ENCODE results near the gene VEZF1. TPM values are rescaled to one million over a fixed set of nuclear protein-coding genes. Genes with fewer than 3 reads are reported as not detected.

The VEZF1 gene
- total RNA-seq, 1 donor from 2014 or later: 50.9 TPM

- H4K20me1 ChIP-seq (ENCODE audit: insufficient read depth, low read length): peaks cover 72% of the 10 kb centered on the region
- no peak overlapping the region for H3K27ac Mint-ChIP-seq (ENCODE audit: unreplicated experiment)
- H3K4me2 ChIP-seq (ENCODE audit: low read length): peak overlapping the region; percentile 93
- H3K27me3 ChIP-seq (ENCODE audit: insufficient read depth, low read length): no peaks in the 10 kb centered on the region
- H3K27me3 Mint-ChIP-seq (ENCODE audit: low read depth, unreplicated experiment): no peaks in the 10 kb centered on the region
- no peaks in the 10 kb centered on the region for H3K9me3 ChIP-seq (ENCODE audit: insufficient read depth, low read depth, low read length)
- peak overlapping the region; percentile 100 for H3K9ac ChIP-seq (ENCODE audit: low read length)
- H3K36me3 Mint-ChIP-seq (ENCODE audit: low read depth, unreplicated experiment): peaks cover 20% of the 10 kb centered on the region
- H2AFZ ChIP-seq (ENCODE audit: low read depth, low read length): no peak overlapping the region
- no peak for TF ChIP-seq CTCF (IDR thresholded peaks at IDR 0.05; ENCODE audit: insufficient read depth, low read depth, low read length)
- TF ChIP-seq EZH2 (IDR thresholded peaks at IDR 0.05; ENCODE audit: insufficient read depth, low read length): no peak
- peak overlapping the region; percentile 73 for H3K4me3 Mint-ChIP-seq (ENCODE audit: unreplicated experiment)
- no peak overlapping the region for H3K27ac ChIP-seq (ENCODE audit: low read depth, low read length)
- peaks cover 69% of the 10 kb centered on the region for H3K79me2 ChIP-seq (ENCODE audit: insufficient read depth, low read length)
- peaks cover 27% of the 10 kb centered on the region for H3K4me1 ChIP-seq (ENCODE audit: insufficient read depth, low read length)
- no peak for FAIRE-seq
- peaks cover 44% of the 10 kb centered on the region for H3K36me3 ChIP-seq (ENCODE audit: insufficient read depth, low read length)
- H3K4me3 ChIP-seq (ENCODE audit: insufficient read depth, low read depth, low read length): peak overlapping the region; percentile 100
- no peak for DNase-seq (ENCODE audit: low read depth)
- H3K4me1 Mint-ChIP-seq (ENCODE audit: low read depth, unreplicated experiment): peaks cover 33% of the 10 kb centered on the region
- no peaks in the 10 kb centered on the region for H3K9me3 Mint-ChIP-seq (ENCODE audit: unreplicated experiment)
These were observed 16.0 kb upstream of the VEZF1 start for GRCh38 chr17:58004060-58004459.

- no peak overlapping the region for H3K27ac ChIP-seq (ENCODE audit: low read depth, low read length)
- Mint-ChIP-seq H3K4me1 (ENCODE audit: low read depth, unreplicated experiment) (peaks cover 33% of the 10 kb centered on the region), H3K27ac (ENCODE audit: unreplicated experiment) (peak overlapping the region; percentile 0), H3K9me3 (ENCODE audit: unreplicated experiment) (no peaks in the 10 kb centered on the region), H3K27me3 (ENCODE audit: low read depth, unreplicated experiment) (no peaks in the 10 kb centered on the region), H3K36me3 (ENCODE audit: low read depth, unreplicated experiment) (peaks cover 20% of the 10 kb centered on the region), H3K4me3 (ENCODE audit: unreplicated experiment) (peak overlapping the region; percentile 69)
- peaks cover 75% of the 10 kb centered on the region for H3K79me2 ChIP-seq (ENCODE audit: insufficient read depth, low read length)
- TF ChIP-seq EZH2 (IDR thresholded peaks at IDR 0.05; ENCODE audit: insufficient read depth, low read length): no peak
- TF ChIP-seq CTCF (IDR thresholded peaks at IDR 0.05; ENCODE audit: insufficient read depth, low read depth, low read length): no peak
- H3K27me3 ChIP-seq (ENCODE audit: insufficient read depth, low read length): no peaks in the 10 kb centered on the region
- H4K20me1 ChIP-seq (ENCODE audit: insufficient read depth, low read length): peaks cover 83% of the 10 kb centered on the region
- DNase-seq (ENCODE audit: low read depth) (no peak), FAIRE-seq (no peak)
- H2AFZ ChIP-seq (ENCODE audit: low read depth, low read length): no peak overlapping the region
- H3K9ac ChIP-seq (ENCODE audit: low read length): no peak overlapping the region
- H3K4me3 ChIP-seq (ENCODE audit: insufficient read depth, low read depth, low read length): no peak overlapping the region
- H3K4me1 ChIP-seq (ENCODE audit: insufficient read depth, low read length): peaks cover 24% of the 10 kb centered on the region
- peaks cover 51% of the 10 kb centered on the region for H3K36me3 ChIP-seq (ENCODE audit: insufficient read depth, low read length)
- peak overlapping the region; percentile 93 for H3K4me2 ChIP-seq (ENCODE audit: low read length)
- no peaks in the 10 kb centered on the region for H3K9me3 ChIP-seq (ENCODE audit: insufficient read depth, low read depth, low read length)
These were observed 14.9 kb upstream of the VEZF1 start for GRCh38 chr17:58002973-58003372.

GRCh38 chr17:58002154-58002948 lies 14.3 kb upstream of the VEZF1 start:
- H3K4me3 ChIP-seq (ENCODE audit: insufficient read depth, low read depth, low read length): no peak overlapping the region
- no peaks in the 10 kb centered on the region for H3K27me3 ChIP-seq (ENCODE audit: insufficient read depth, low read length)
- Mint-ChIP-seq H3K9me3 (ENCODE audit: unreplicated experiment) (no peaks in the 10 kb centered on the region), H3K27me3 (ENCODE audit: low read depth, unreplicated experiment) (no peaks in the 10 kb centered on the region), H3K27ac (ENCODE audit: unreplicated experiment) (no peak overlapping the region), H3K4me3 (ENCODE audit: unreplicated experiment) (peak overlapping the region; percentile 69), H3K36me3 (ENCODE audit: low read depth, unreplicated experiment) (peaks cover 20% of the 10 kb centered on the region), H3K4me1 (ENCODE audit: low read depth, unreplicated experiment) (peaks cover 30% of the 10 kb centered on the region)
- FAIRE-seq (no peak), DNase-seq (ENCODE audit: low read depth) (no peak)
- no peaks in the 10 kb centered on the region for H3K9me3 ChIP-seq (ENCODE audit: insufficient read depth, low read depth, low read length)
- peak overlapping the region; percentile 93 for H3K4me2 ChIP-seq (ENCODE audit: low read length)
- peaks cover 71% of the 10 kb centered on the region for H3K79me2 ChIP-seq (ENCODE audit: insufficient read depth, low read length)
- H3K27ac ChIP-seq (ENCODE audit: low read depth, low read length): no peak overlapping the region
- H3K36me3 ChIP-seq (ENCODE audit: insufficient read depth, low read length): peaks cover 56% of the 10 kb centered on the region
- H3K9ac ChIP-seq (ENCODE audit: low read length): no peak overlapping the region
- TF ChIP-seq CTCF (IDR thresholded peaks at IDR 0.05; ENCODE audit: insufficient read depth, low read depth, low read length): no peak
- TF ChIP-seq EZH2 (IDR thresholded peaks at IDR 0.05; ENCODE audit: insufficient read depth, low read length): no peak
- no peak overlapping the region for H2AFZ ChIP-seq (ENCODE audit: low read depth, low read length)
- H4K20me1 ChIP-seq (ENCODE audit: insufficient read depth, low read length): peaks cover 83% of the 10 kb centered on the region
- H3K4me1 ChIP-seq (ENCODE audit: insufficient read depth, low read length): peaks cover 22% of the 10 kb centered on the region
